ENCODE data around the gene PRKAG2. TPM values are rescaled to one million over a fixed set of nuclear protein-coding genes. Genes with fewer than 3 reads are reported as not detected.
"Not testable (repeated sequence)": the region's sequence is repeated elsewhere in the genome, so short reads cannot be mapped to it uniquely, and the experiment has no call there.

The PRKAG2 gene
- polyA plus RNA-seq, 5 donors, result 14.3 to 21.6 (median 17.3) TPM

- no peak for DNase-seq
Measured at GRCh38 chr7:151837285-151838042, 39.5 kb downstream of the PRKAG2 start.

GRCh38 chr7:151836927-151837205 lies 40.0 kb downstream of the PRKAG2 start:
- no peak for DNase-seq

DNA sequence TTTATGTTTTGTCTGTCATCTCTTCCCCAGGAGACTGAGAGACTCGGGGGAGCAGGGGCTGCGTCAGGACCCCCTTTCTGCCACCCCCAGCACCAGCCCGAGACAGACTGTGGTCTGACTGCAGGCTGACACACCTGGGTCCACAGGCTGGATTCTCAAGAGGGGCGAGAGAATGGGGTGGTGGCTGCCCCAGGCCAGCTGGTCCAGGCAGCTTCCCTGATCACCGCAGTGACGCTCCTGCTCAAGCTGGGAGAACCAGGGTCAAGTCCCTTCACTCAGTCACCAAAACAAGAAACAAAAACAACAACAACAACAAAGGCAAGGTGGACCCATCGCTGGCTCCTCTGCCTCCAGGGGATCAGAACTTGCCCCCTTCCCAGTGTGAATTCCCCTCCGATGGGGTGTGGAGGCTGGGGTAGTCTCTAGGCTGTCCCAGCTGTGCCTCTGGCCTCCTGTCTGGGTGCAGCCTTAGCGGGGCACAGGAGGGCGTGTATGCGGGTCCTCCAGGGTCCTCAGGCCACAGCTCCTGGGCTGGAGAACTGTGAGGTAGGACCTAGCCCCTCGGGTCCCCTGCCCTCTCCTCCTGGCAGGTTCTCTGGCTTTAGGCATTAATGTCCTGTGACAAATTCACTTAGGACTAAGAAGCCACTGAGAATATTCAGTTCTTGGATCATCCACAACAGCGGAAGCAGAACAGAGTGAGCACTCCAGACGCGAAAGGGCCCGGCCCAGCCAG lies 40.6 kb downstream of the PRKAG2 start:
- DNase-seq, result no peak

DNA sequence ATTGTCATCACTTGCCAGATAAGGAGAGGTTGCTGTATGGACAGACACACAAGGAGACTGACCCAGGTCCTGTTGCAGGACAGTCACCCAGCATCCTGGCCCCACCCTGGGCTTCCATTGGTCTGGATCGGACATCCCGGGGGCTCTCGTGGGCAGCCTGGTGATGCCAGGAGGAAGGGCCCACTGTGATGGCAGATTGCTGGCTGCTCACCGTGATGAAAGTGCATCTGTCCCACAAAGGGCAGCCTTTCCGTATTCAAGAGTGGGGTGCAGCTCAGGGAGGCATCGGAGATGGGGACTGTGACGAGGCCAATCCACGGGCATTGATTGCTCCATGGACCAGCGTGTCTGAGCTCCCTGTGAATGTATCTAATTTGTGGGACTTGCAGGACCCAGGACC lies 41.3 kb downstream of the PRKAG2 start:
- no peak for DNase-seq

DNA sequence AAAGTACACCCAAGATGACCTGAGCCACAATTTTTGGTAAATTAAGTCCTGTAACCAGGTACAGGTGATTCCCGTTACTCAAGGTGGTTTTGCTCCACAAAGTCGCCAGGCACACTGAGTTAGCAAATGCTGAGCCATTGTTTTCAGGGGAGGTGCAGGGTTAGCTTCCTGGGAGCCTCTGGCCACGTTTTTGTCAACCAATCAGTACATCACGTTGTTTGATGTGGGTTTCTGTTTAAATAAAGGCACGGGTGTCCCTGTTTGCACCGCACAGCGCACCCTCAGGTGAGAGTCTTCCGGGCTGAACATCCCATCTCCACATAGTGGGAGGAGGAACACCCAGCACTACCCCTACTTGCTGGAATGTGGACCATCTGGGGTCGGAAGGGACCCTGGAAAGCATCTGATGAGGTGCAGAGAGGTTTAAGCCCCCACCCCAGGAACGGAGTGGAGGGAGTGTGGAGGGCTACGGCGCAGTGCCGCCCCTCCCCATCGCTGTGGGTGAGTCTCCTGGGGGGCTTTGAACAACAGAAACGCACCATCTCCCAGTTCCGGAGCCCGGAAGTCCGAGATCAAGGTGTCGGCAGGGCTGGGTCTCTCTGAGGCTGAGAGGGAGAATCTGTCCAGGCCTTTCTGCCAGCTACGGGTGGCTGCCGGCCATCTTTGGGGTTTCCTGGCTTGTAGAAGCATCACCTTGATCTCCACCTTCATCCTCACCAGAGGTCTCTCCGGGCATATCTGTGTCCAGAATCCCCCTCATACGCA lies 42.5 kb downstream of the PRKAG2 start:
- DNase-seq, result no peak

- no peak for DNase-seq
Measured at GRCh38 chr7:151833691-151834090, 43.2 kb downstream of the PRKAG2 start.

GRCh38 chr7:151833213-151833651 lies 43.7 kb downstream of the PRKAG2 start:
- no peak for DNase-seq

DNA sequence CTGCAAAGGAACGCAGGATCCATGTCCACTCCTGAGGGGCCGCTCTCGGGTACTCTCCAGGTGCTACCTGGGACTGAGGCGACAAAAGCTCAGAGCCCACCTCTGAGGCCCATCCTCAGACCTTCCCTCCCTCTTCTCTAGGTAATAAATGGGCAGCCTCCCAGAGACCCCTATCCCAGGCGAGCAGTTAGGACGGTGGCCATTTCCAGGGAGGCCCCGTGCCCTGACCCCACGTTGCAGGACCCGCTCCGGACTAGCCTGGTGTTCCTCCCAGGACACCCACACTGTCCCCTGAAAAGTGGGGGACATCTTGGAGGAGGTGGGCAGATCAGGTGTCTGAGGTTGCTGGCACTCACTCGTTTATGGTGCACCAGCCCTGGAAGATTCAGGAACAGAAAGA lies 44.3 kb downstream of the PRKAG2 start:
- DNase-seq, result no peak

DNA sequence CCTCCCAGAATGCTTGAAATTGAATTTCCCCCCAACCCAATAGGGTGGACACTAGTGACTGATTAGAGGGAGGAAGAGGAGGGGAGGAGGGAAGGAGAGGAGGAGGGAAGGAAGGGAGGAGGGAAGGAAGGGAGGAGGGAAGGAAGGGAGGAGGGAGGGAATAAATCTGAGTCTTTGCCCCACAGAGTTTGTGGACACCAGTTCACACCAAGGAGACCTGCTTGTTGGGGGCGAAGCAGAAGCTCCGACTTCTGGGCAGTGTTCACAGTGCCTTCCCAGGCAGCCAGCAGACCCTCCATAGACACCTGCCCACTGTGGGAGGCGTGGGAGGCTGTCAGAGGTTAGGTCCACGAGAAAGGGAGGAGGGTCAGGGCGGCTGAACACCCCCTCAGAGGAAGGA lies 44.8 kb downstream of the PRKAG2 start:
- DNase-seq, result no peak

GRCh38 chr7:151831606-151832005 lies 45.3 kb downstream of the PRKAG2 start:
- no peak for DNase-seq

DNA sequence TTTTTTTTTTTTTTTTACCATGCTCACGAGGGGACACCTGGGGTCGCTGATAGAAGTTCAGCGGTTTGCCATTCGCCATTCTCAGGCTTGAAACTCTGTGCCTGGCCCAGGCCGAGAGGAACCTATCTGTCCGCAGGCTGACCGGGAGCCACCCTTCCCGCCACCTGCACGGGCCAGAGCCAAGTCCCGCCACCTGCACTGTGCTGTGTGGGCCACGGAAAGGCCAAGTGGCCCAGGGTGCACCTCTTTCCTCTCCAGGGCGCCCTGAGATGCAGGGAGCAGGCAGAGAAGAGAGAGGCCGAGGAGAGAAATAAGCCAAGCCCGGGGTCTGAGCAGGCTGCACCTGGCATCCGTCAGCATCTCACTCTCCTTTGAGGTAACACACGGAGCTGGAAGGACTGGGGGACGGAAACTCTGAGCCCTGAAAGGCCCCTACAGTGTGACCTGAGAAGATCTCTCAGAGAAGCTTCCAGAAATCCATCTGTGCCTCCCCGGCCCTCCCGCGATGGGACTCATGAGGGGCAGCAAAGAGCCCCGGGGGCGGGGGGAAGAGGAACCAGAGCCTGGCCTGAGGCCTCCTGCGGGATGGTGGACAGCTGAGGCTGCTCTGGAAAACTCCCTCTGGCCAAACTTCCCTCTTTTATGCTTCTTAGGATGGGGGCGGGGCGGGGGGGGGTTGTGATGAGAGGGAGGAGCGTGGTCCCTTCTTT lies 46.6 kb downstream of the PRKAG2 start:
- no peak for DNase-seq

DNA sequence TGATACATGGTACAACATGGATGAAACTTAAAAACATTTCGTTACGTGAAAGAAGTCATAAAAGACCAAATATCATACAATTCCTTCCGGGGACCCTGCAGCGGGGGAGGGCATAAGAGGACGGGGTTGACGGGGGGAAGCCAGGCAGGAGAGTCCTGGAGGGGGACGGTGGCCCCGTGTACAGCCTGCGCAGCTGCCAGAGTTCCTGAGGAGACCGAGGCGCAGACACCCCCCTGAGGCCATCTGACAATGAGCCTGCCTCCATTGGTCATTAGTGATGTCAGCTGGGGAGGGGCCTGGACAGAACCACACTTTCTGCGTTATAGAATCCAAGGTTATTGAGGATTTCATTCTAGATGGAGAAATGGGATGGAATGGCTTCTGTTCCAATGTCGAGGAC lies 47.2 kb downstream of the PRKAG2 start:
- no peak for DNase-seq

- no peak for DNase-seq
Measured at GRCh38 chr7:151827620-151828019, 49.3 kb downstream of the PRKAG2 start.

DNA sequence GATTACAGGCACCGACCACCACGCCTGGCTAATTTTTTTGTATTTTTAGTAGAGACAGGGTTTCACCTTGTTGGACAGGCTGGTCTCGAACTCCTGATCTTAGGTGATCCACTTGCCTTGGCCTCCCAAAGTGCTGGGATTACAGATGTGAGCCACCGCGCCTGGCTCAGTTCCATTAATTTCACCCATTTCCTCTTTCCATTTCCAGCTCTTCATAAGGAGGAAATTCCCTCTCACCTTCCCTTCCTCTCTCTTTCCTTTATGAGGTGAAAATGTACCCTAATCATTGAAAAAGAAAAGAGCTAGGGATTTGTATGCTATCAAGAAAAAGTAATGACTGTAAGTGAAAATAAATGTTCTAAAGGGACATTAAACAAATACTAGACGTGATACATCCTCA lies 50.6 kb downstream of the PRKAG2 start:
- not testable (repeated sequence) for DNase-seq

DNA sequence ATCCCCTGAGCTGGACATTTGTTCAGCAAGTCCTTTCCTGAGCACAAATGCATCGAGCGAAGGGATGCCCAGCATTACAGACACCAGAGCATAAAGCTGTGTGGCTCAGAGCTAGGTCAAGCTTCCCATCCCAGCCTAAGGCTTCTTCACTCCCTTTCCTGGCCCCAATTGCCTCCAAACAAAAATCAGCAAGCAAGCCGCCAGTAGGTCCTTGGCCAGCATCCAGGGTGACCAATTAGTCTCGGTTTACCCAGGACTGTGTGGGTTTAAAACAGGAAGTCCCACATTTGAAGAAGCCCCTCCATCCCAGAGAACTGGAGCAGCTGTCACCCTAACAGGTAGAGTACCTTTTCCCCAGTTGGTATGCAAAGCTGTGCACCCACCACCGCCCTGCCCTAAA lies 51.2 kb downstream of the PRKAG2 start:
- no peak for DNase-seq

GRCh38 chr7:151824373-151824933 lies 52.5 kb downstream of the PRKAG2 start:
- no peak for DNase-seq

- no peak for DNase-seq
Measured at GRCh38 chr7:151823566-151824372, 53.1 kb downstream of the PRKAG2 start.

- DNase-seq, result no peak
Measured at GRCh38 chr7:151822541-151823181, 54.3 kb downstream of the PRKAG2 start.

GRCh38 chr7:151821806-151822540 lies 54.9 kb downstream of the PRKAG2 start:
- DNase-seq, result no peak

DNA sequence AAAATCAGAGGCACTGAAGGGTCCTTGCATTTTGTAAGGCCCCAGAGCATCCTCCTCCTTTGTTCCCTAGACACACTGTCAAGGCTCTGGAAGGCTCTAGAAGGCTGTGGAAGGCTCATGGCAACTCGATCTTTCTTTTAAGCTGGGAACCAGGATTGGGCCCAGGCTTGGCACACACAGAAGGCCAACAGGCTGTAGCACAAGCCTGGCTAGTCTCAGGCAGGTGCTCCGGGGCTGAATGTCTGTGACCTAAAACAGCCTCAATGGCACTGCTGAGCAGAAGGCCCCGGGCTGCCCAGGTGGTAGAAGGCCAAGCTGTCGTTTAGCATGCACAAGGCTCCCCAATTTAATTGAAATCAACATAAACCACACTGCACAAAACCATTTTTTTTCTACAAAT lies 55.7 kb downstream of the PRKAG2 start:
- DNase-seq, result no peak
